Neural cell (in vitro differentiated cells): ENCODE data around the gene RPS6KA3. TPM values are rescaled to one million over a fixed set of nuclear protein-coding genes. Genes with fewer than 3 reads are reported as not detected.
A peak's percentile ranks its signal among the peaks of the same experiment; 100 is the strongest.

ENCODE experiments used
- H2AFZ ChIP-seq: fragments of 200-600, 300-800 bp; sonication (generic), shearing (Covaris generic); 2 replicates; pipeline ENCODE4 v1.6.0; 2014; ENCODE audit warnings: low read depth, mild to moderate bottlenecking, antibody characterized with exemption, low read length, moderate library complexity
- H3F3A ChIP-seq: fragments of 200-600 bp; shearing (Covaris generic); 2 replicates; pipeline ENCODE4 v1.6.1; 2016; ENCODE audit warnings: mild to moderate bottlenecking, moderate library complexity, mixed read lengths, antibody characterized with exemption, low read length; ENCODE audit not compliant: insufficient read depth, poor library complexity, severe bottlenecking
- H3K27ac ChIP-seq: fragments of 200-600, 300-800 bp; sonication (generic), shearing (Covaris generic); 2 replicates; pipeline ENCODE4 v1.5.1; 2014; ENCODE audit warnings: mild to moderate bottlenecking, low read length, moderate library complexity
- H3K27me3 ChIP-seq: fragments of 300-800, 200-600 bp; sonication (generic), shearing (Covaris generic); 2 replicates; pipeline ENCODE4 v1.6.0; 2014; ENCODE audit warnings: mild to moderate bottlenecking, low read depth, low read length, moderate library complexity; ENCODE audit not compliant: insufficient read depth
- H3K36me3 ChIP-seq: fragments of 300-800, 200-600 bp; sonication (generic), shearing (Covaris generic); 2 replicates; pipeline ENCODE4 v1.5.1; 2014; ENCODE audit warnings: mild to moderate bottlenecking, antibody characterized with exemption, low read length, moderate library complexity; ENCODE audit not compliant: insufficient read depth
- H3K4me2 ChIP-seq: fragments of 300-800, 200-600 bp; sonication (generic), shearing (Covaris generic); 2 replicates; pipeline ENCODE4 v1.6.0; 2014; ENCODE audit warnings: mild to moderate bottlenecking, low read length
- H3K4me3 ChIP-seq: fragments of 300-800, 200-600 bp; sonication (generic), shearing (Covaris generic); 2 replicates; pipeline ENCODE4 v1.5.1; 2014; ENCODE audit warnings: mild to moderate bottlenecking, low read length, moderate library complexity
- H3K79me2 ChIP-seq: fragments of 200-600 bp; shearing (Covaris generic); replicated peaks from 2 replicates; pipeline ENCODE4 v1.6.0; 2014; ENCODE audit warnings: mild to moderate bottlenecking, low read length, moderate library complexity; ENCODE audit not compliant: insufficient read depth
- H3K9ac ChIP-seq: fragments of 300-800, 200-600 bp; sonication (generic), shearing (Covaris generic); 2 replicates; pipeline ENCODE4 v1.6.1; 2016; ENCODE audit warnings: mild to moderate bottlenecking, low read length, mixed read lengths
- H3K9me2 ChIP-seq: fragments of 200-600 bp; shearing (Covaris generic); 2 replicates; pipeline ENCODE4 v1.6.1; 2016; ENCODE audit warnings: mild to moderate bottlenecking, low read length, mixed read lengths; ENCODE audit not compliant: insufficient read depth
- H3K9me3 ChIP-seq: fragments of 200-600, 300-800 bp; sonication (generic), shearing (Covaris generic); 2 replicates; pipeline ENCODE4 v1.6.1; 2016; ENCODE audit warnings: mild to moderate bottlenecking, mixed run types, low read length, moderate library complexity, mixed read lengths
- H4K20me1 ChIP-seq: fragments of 200-600 bp; shearing (Covaris generic); 2 replicates; pipeline ENCODE4 v1.6.1; 2016; ENCODE audit warnings: mild to moderate bottlenecking, mixed run types; ENCODE audit not compliant: insufficient read depth
- EP300 ChIP-seq: fragments of 450-650 bp; conservative IDR thresholded peaks from 2 replicates; pipeline ENCODE4 v1.6.1; 2014; ENCODE audit warnings: antibody characterized with exemption, mild to moderate bottlenecking, moderate library complexity; ENCODE audit not compliant: poor library complexity, severe bottlenecking
- EZH2 ChIP-seq: fragments of 200-600, 300-800 bp; shearing (Covaris generic), sonication (generic); IDR thresholded peaks from 2 replicates; pipeline ENCODE4 v1.6.1; 2014; ENCODE audit warnings: antibody characterized with exemption, low read length, borderline replicate concordance, mild to moderate bottlenecking; ENCODE audit not compliant: insufficient read depth, poor library complexity, severe bottlenecking
- MXI1 ChIP-seq: fragments of 450-650 bp; conservative IDR thresholded peaks from 2 replicates; pipeline ENCODE4 v1.6.1; 2014; ENCODE audit warnings: antibody characterized with exemption, mild to moderate bottlenecking; ENCODE audit not compliant: poor library complexity, severe bottlenecking
- SMC3 ChIP-seq: fragments of 450-650 bp; conservative IDR thresholded peaks from 2 replicates; pipeline ENCODE4 v1.6.1; 2014; ENCODE audit warnings: antibody characterized with exemption, mild to moderate bottlenecking, moderate library complexity; ENCODE audit not compliant: poor library complexity
- TAF1 ChIP-seq: IDR thresholded peaks from 2 replicates; pipeline ENCODE4 v1.6.1; 2012; ENCODE audit warnings: low read depth
- polyA plus RNA-seq: library from polyadenylated mRNA; depleted of rRNA; stranded (reverse); fragments of >200 nt; gene quantifications from 2 replicates; pipeline ENCODE4 v1.2.3, GENCODE V29; 2014
- TF ChIP-seq, protein P1 (sequence below): fragments of 450-650 bp; IDR thresholded peaks from 2 replicates; pipeline ENCODE4 v1.5.1; 2014; ENCODE audit warnings: antibody characterized with exemption, mild to moderate bottlenecking, moderate library complexity; ENCODE audit not compliant: poor library complexity, severe bottlenecking
- TF ChIP-seq, protein P2 (sequence below): IDR thresholded peaks from 2 replicates; pipeline ENCODE4 v1.6.1; 2012; ENCODE audit warnings: borderline replicate concordance

Gene RPS6KA3
- polyA plus RNA-seq, 1 donor from 2014 or later = 16.5 TPM

DNA sequence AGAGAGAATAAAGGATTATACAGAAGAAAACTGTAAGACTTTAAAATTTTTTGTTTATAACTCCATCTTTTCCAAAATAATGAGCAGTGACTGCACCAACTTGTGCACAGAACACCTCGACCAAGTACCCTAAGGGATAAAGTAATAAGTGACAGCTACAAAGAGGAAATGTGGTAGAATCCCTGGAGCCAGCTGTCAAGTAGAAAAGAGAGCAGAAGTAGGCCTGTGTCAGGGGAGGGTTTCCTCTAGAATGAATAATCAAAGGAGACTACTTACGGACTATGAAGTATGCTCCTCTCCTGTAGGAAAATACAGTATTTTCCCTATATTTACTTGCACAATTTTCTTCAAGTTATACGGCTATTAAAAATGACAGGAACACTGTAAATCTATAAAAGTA lies 126.3 kb downstream of the RPS6KA3 start:
- Histone ChIP-seq H2AFZ (no peak overlapping the region), H3K9me2 (no peaks in the 10 kb centered on the region), H3K27ac (peak overlapping the region; percentile 68), H4K20me1 (no peaks in the 10 kb centered on the region), H3F3A (no peaks in the 10 kb centered on the region), H3K79me2 (peaks cover 29% of the 10 kb centered on the region), H3K4me3 (peak overlapping the region; percentile 82), H3K4me2 (peak overlapping the region; percentile 59), H3K36me3 (no peaks in the 10 kb centered on the region), H3K9me3 (no peaks in the 10 kb centered on the region), H3K27me3 (no peaks in the 10 kb centered on the region), H3K9ac (peak overlapping the region; percentile 76)
- TF ChIP-seq TAF1 (no peak), EP300 (no peak), SMC3 (no peak), EZH2 (no peak), MXI1 (no peak)
- TF ChIP-seq, protein P1, sequence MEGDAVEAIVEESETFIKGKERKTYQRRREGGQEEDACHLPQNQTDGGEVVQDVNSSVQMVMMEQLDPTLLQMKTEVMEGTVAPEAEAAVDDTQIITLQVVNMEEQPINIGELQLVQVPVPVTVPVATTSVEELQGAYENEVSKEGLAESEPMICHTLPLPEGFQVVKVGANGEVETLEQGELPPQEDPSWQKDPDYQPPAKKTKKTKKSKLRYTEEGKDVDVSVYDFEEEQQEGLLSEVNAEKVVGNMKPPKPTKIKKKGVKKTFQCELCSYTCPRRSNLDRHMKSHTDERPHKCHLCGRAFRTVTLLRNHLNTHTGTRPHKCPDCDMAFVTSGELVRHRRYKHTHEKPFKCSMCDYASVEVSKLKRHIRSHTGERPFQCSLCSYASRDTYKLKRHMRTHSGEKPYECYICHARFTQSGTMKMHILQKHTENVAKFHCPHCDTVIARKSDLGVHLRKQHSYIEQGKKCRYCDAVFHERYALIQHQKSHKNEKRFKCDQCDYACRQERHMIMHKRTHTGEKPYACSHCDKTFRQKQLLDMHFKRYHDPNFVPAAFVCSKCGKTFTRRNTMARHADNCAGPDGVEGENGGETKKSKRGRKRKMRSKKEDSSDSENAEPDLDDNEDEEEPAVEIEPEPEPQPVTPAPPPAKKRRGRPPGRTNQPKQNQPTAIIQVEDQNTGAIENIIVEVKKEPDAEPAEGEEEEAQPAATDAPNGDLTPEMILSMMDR = no peak

DNA sequence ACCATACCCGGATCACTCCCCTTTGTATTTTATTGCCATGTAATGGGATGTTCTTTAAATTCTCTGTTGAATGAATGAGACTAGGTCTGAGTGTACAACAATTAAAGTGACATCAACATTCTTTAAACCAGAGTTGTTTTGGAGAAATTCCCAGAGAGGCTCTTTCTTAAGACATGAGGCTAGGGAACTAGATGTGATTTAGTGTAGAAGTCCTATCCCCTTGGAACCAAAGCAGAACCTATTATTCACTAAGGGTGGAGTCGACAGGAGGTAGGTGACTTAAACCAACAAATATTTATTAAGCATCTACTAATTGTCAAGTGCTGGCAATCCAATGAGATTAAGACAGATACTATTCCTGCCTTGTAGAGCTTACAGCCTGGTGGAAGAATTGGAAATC lies 126.7 kb downstream of the RPS6KA3 start:
- H4K20me1 ChIP-seq = no peaks in the 10 kb centered on the region
- H3K27me3 ChIP-seq = no peaks in the 10 kb centered on the region
- H3K9me3 ChIP-seq = no peaks in the 10 kb centered on the region
- no peaks in the 10 kb centered on the region for H3K9me2 ChIP-seq
- no peaks in the 10 kb centered on the region for H3F3A ChIP-seq
- TF ChIP-seq, protein P2, sequence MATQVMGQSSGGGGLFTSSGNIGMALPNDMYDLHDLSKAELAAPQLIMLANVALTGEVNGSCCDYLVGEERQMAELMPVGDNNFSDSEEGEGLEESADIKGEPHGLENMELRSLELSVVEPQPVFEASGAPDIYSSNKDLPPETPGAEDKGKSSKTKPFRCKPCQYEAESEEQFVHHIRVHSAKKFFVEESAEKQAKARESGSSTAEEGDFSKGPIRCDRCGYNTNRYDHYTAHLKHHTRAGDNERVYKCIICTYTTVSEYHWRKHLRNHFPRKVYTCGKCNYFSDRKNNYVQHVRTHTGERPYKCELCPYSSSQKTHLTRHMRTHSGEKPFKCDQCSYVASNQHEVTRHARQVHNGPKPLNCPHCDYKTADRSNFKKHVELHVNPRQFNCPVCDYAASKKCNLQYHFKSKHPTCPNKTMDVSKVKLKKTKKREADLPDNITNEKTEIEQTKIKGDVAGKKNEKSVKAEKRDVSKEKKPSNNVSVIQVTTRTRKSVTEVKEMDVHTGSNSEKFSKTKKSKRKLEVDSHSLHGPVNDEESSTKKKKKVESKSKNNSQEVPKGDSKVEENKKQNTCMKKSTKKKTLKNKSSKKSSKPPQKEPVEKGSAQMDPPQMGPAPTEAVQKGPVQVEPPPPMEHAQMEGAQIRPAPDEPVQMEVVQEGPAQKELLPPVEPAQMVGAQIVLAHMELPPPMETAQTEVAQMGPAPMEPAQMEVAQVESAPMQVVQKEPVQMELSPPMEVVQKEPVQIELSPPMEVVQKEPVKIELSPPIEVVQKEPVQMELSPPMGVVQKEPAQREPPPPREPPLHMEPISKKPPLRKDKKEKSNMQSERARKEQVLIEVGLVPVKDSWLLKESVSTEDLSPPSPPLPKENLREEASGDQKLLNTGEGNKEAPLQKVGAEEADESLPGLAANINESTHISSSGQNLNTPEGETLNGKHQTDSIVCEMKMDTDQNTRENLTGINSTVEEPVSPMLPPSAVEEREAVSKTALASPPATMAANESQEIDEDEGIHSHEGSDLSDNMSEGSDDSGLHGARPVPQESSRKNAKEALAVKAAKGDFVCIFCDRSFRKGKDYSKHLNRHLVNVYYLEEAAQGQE = no peak
- TF ChIP-seq, protein P1 = no peak
- H3K4me2 ChIP-seq = peak overlapping the region; percentile 59
- peaks cover 29% of the 10 kb centered on the region for H3K79me2 ChIP-seq
- no peaks in the 10 kb centered on the region for H3K36me3 ChIP-seq
- peak overlapping the region; percentile 76 for H3K9ac ChIP-seq
- H3K4me3 ChIP-seq = peak overlapping the region; percentile 82
- H3K27ac ChIP-seq = peak overlapping the region; percentile 68
- H2AFZ ChIP-seq = no peak overlapping the region
